HS-27A (cell line): Measurements from ENCODE around the gene CDC42EP4.
"Not testable (repeated sequence)": the region's sequence is repeated elsewhere in the genome, so short reads cannot be mapped to it uniquely, and the experiment has no call there.

Source experiments
- DNase-seq: peaks from one replicate; pipeline ENCODE4 v3.0.0-alpha.2; 2012; ENCODE audit warnings: low read depth, missing footprints

Gene CDC42EP4

GRCh38 chr17:73320601-73321264, 8.9 kb upstream of the CDC42EP4 start:
- no peak for DNase-seq

- DNase-seq: no peak
Observed at GRCh38 chr17:73319766-73320165, 8.0 kb upstream of the CDC42EP4 start.

GRCh38 chr17:73318836-73319235, 7.0 kb upstream of the CDC42EP4 start:
- no peak for DNase-seq

GRCh38 chr17:73318427-73318813, 6.6 kb upstream of the CDC42EP4 start:
- no peak for DNase-seq

- DNase-seq: no peak
Observed at GRCh38 chr17:73317513-73318426, 6.0 kb upstream of the CDC42EP4 start.

- no peak for DNase-seq
Observed at GRCh38 chr17:73316919-73317505, 5.2 kb upstream of the CDC42EP4 start.

- DNase-seq: no peak
Observed at GRCh38 chr17:73315471-73315870, 3.7 kb upstream of the CDC42EP4 start.

- DNase-seq: no peak
Observed at GRCh38 chr17:73313526-73314127, 1.8 kb upstream of the CDC42EP4 start.

- DNase-seq: not testable (repeated sequence)
Observed at GRCh38 chr17:73312887-73313286, 1.1 kb upstream of the CDC42EP4 start.

GRCh38 chr17:73311428-73311780, 397 bp downstream of the CDC42EP4 start:
- no peak for DNase-seq

GRCh38 chr17:73309727-73310596, 1.8 kb downstream of the CDC42EP4 start:
- no peak for DNase-seq

- DNase-seq: not testable (repeated sequence)
Observed at GRCh38 chr17:73308959-73309358, 2.8 kb downstream of the CDC42EP4 start.

- no peak for DNase-seq
Observed at GRCh38 chr17:73308017-73308823, 3.6 kb downstream of the CDC42EP4 start.

GRCh38 chr17:73307130-73307529, 4.7 kb downstream of the CDC42EP4 start:
- DNase-seq: no peak

GRCh38 chr17:73305845-73306836, 5.7 kb downstream of the CDC42EP4 start:
- DNase-seq: no peak

- no peak for DNase-seq
Observed at GRCh38 chr17:73304971-73305812, 6.6 kb downstream of the CDC42EP4 start.

GRCh38 chr17:73304438-73304837, 7.4 kb downstream of the CDC42EP4 start:
- no peak for DNase-seq

GRCh38 chr17:73302189-73302588, 9.6 kb downstream of the CDC42EP4 start:
- DNase-seq: no peak

GRCh38 chr17:73301369-73301768, 10.4 kb downstream of the CDC42EP4 start:
- no peak for DNase-seq
